Measurements from ENCODE around the gene ITGA3.

DNA sequence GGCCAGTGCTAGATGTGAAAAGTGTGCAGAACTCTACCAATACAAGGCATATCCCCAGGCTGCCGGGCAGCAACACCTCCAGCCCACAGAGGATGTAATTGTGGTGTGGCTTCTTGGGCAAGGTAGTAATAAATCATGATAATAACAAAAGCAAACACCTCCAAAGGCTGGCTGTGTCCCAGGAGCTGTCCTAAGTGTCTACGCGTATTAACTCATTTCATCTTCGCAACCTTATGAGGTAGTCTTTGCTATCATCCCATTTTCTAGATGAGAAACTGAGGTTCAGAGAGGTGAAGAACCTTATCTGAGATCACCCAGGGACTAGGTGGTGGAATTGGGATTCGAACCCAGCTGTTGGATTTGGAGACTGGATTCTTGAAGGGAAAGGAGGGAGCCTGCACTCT lies 44.6 kb downstream of the ITGA3 start:
- TF ChIP-seq CTCF (conservative IDR thresholded peaks at IDR 0.05; ENCODE audit: low read length) (no peak), EZH2phosphoT487 (IDR thresholded peaks at IDR 0.05; ENCODE audit: borderline replicate concordance) (no peak)
